Gastrocnemius medialis (tissue), 4 donors: Measurements from ENCODE around the gene PRR5.

Experiments used
- POLR2A ChIP-seq, 2 donors: fragments of 450-650 bp; IDR thresholded peaks; one replicate each; pipeline ENCODE4 v1.6.1; 2017; ENCODE audit warnings: antibody characterized with exemption in 2 of 2, mild to moderate bottlenecking in 2 of 2, moderate library complexity in 2 of 2
- TF ChIP-seq, protein P1 (sequence below), 5 experiments: fragments of 450-650 bp in 3 of 5; fragments of 200-600 bp in 2 of 5; sonication (generic) in 2 of 5; IDR thresholded peaks in 4 of 5; conservative IDR thresholded peaks in 1 of 5; 1 replicate in 4 of 5; 2 replicates in 1 of 5; pipeline ENCODE4 v1.5.1; 2016 to 2019; ENCODE audit warnings: antibody characterized with exemption in 5 of 5, mild to moderate bottlenecking in 3 of 5, moderate library complexity in 3 of 5

DNA sequence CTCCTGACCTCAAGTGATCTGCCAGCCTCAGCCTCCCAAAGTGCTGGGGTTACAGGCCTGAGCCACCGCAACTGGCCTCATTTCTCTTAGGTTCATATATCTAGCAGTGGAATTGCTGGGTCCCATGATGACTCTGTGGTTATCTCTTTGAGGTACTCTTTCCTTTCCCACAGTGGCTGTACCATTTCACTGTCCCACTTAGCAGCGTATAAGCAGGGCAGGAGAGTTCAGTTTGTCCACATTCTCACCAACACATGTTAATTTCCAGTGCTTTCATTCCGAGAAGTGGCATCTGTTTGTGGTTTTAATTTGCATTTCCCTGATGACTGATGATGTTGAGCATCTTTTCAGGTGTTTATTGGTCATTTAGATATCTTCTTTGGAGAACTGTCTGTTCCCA lies 16.4 kb downstream of the PRR5 start:
- TF ChIP-seq POLR2A (IDR thresholded peaks at IDR 0.05), result no peak
- TF ChIP-seq, protein P1, sequence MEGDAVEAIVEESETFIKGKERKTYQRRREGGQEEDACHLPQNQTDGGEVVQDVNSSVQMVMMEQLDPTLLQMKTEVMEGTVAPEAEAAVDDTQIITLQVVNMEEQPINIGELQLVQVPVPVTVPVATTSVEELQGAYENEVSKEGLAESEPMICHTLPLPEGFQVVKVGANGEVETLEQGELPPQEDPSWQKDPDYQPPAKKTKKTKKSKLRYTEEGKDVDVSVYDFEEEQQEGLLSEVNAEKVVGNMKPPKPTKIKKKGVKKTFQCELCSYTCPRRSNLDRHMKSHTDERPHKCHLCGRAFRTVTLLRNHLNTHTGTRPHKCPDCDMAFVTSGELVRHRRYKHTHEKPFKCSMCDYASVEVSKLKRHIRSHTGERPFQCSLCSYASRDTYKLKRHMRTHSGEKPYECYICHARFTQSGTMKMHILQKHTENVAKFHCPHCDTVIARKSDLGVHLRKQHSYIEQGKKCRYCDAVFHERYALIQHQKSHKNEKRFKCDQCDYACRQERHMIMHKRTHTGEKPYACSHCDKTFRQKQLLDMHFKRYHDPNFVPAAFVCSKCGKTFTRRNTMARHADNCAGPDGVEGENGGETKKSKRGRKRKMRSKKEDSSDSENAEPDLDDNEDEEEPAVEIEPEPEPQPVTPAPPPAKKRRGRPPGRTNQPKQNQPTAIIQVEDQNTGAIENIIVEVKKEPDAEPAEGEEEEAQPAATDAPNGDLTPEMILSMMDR (IDR thresholded peaks at IDR 0.05 in 4 of 5, conservative IDR thresholded peaks at IDR 0.05 in 1 of 5), result no peak
